ENCODE measurements around the gene SP3. TPM values are rescaled to one million over a fixed set of nuclear protein-coding genes. Genes with fewer than 3 reads are reported as not detected.

Gene SP3
- total RNA-seq, 2 experiments from 2014 or later, result 95.7 to 105 TPM

- Mint-ChIP-seq H3K4me3 (no peak overlapping the region), H3K4me1 (no peaks in the 10 kb centered on the region), H3K9me3 (ENCODE audit: low read depth) (no peaks in the 10 kb centered on the region), H3K27me3 (peaks cover 24% of the 10 kb centered on the region), H3K36me3 (no peaks in the 10 kb centered on the region), H3K27ac (no peak overlapping the region)
- DNase-seq (no peak), ATAC-seq (no peak)
- CTCF ChIA-PET, result no interaction called here
Observed at GRCh38 chr2:173874003-173874893, 90.9 kb downstream of the SP3 start.

GRCh38 chr2:173872714-173873113 lies 92.5 kb downstream of the SP3 start:
- H3K4me1 Mint-ChIP-seq, result no peaks in the 10 kb centered on the region
- ATAC-seq (no peak), DNase-seq (no peak)
- H3K4me3 Mint-ChIP-seq, result no peak overlapping the region
- no peaks in the 10 kb centered on the region for H3K9me3 Mint-ChIP-seq (ENCODE audit: low read depth)
- peaks cover 27% of the 10 kb centered on the region for H3K27me3 Mint-ChIP-seq
- CTCF ChIA-PET, result no interaction called here
- H3K36me3 Mint-ChIP-seq, result no peaks in the 10 kb centered on the region
- H3K27ac Mint-ChIP-seq, result no peak overlapping the region

DNA sequence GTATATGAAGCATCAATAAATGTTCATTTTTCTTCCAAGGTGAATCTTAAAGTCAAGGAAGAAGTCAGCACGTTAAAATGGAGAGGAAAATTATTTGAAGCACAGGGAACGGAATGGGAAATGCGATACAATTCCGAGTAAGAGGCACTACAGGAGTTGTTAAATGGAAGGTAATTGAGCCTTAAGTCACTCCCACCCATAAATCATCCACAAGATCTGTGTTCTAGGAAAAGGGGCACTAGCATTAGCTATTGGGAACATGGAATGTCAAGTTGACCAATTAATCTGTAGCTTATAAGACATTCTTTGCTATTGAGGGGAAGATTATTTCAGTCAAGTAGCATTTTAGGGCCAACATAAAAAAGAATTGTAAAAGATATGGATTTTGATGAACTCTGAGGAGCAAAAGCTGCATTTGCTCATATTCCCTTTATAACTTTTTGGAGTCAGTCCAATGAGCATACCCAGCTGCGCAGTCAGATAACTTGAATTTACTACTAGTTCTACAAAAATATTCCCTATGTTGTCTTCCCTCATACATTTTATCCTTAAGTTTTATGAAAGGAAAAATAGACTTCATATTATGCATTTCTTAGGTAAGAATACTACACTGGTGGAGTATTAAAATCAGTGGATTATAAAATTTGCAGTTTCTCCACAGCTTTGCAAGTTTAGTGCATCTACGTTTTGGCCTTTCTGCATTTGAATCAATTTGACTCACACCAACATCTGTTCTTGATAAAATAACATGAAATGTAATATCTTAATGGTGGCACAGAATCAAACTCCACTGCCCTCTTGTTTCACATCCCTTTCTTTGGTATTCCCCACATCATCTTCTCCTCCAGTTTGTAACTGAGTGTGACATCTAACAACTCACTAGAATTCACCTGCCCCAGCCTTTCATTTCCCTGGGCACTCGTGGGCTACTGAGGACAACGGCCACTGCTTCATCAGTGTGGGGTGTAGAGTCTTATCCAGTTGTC lies 95.6 kb downstream of the SP3 start:
- no peak for DNase-seq
- Mint-ChIP-seq H3K27ac (no peak overlapping the region), H3K27me3 (peaks cover 36% of the 10 kb centered on the region), H3K4me3 (no peak overlapping the region), H3K36me3 (no peaks in the 10 kb centered on the region), H3K4me1 (no peaks in the 10 kb centered on the region), H3K9me3 (ENCODE audit: low read depth) (no peaks in the 10 kb centered on the region)
- no peak for ATAC-seq
- CTCF ChIA-PET, result no interaction called here

- Mint-ChIP-seq H3K36me3 (no peaks in the 10 kb centered on the region), H3K9me3 (ENCODE audit: low read depth) (no peaks in the 10 kb centered on the region), H3K4me1 (no peaks in the 10 kb centered on the region), H3K27me3 (peaks cover 36% of the 10 kb centered on the region), H3K4me3 (no peak overlapping the region), H3K27ac (no peak overlapping the region)
- CTCF ChIA-PET, result no interaction called here
- DNase-seq (no peak), ATAC-seq (no peak)
Observed at GRCh38 chr2:173868406-173868805, 96.8 kb downstream of the SP3 start.

DNA sequence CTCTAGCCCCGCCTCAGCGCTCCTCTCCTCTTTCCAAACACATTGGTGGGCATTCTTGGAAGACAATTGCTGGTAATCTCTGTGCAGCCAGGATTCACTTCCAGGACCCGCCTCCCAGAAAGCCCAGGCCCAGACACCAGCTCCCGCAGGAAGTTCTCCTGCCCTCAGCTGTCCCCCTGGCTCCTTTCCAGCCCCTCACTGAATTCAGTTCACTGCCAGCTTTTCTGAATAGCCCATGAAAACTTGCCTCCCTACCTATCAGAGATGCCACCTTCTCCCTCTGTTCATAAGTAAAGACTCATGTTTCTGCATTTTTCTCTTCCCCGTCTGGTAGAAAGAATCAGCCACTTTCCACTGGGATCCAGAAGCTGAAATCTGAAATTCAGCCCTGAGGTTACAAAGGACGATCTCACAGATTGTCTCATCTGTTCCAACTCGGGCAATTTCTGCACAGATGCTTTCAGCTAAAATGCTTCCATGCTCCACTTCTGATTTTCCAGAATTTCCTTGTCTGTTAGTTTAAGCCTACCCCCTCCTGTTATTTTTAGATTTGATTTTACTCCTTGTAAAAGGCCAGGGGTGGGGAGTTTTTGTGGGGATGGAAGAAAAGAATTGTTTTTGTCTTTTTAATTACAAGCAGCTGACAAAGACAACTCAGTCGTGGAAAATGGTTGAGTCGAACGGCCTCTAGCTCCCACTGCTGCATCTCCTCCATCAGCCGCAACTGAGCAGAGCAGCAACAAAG lies 98.1 kb downstream of the SP3 start:
- Mint-ChIP-seq H3K4me3 (no peak overlapping the region), H3K27me3 (peaks cover 39% of the 10 kb centered on the region), H3K36me3 (no peaks in the 10 kb centered on the region), H3K9me3 (ENCODE audit: low read depth) (no peaks in the 10 kb centered on the region), H3K27ac (no peak overlapping the region), H3K4me1 (no peaks in the 10 kb centered on the region)
- CTCF ChIA-PET, result no interaction called here
- ATAC-seq (no peak), DNase-seq (no peak)

- H3K9me3 Mint-ChIP-seq (ENCODE audit: low read depth), result no peaks in the 10 kb centered on the region
Observed at GRCh38 chr2:173865971-173866873, 99.0 kb downstream of the SP3 start.

DNA sequence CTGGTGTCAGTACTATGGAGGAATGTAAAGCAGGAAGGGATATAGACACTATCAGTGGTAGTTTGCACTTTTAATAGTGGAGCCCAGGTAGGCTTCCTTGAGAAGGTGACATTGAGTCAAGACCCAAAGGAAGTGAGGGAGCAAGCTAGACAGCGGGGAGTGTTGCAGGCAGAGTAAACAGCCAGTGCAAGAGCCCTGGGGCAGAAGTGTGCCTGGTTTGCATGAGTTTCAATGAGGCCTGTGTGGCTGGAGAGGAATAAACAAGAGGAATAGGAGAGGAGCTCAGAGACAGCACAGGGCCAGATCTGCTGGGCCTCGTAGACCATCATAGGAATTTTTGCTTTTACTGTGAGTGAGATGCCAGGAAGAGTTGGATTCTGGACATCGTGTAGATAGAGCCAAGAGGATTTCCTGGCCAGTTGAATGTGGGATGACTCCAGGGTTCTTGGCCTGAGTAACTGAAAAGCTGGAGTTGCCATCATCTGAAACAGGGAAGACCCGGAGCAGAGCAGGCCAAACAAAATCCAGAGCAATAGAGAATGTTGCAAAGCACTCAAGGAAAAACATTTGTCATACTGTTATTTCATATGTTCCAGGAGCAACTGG lies 102.5 kb downstream of the SP3 start:
- no peak overlapping the region for H3K27ac Mint-ChIP-seq
- no peak for DNase-seq
- no peak for ATAC-seq
- H3K4me3 Mint-ChIP-seq, result no peak overlapping the region
- CTCF ChIA-PET, result no interaction called here
- H3K27me3 Mint-ChIP-seq, result peaks cover 18% of the 10 kb centered on the region
- H3K4me1 Mint-ChIP-seq, result peaks cover 15% of the 10 kb centered on the region
- no peaks in the 10 kb centered on the region for H3K9me3 Mint-ChIP-seq (ENCODE audit: low read depth)
- H3K36me3 Mint-ChIP-seq, result no peaks in the 10 kb centered on the region

More at GRCh38 chr2:173865971-173866873, 99.0 kb downstream of the SP3 start:
- H3K4me3 Mint-ChIP-seq, result no peak overlapping the region
- CTCF ChIA-PET, result interaction anchor here (0.5 kb wide), 1 partner anchor 229 kb away, joined by 3 read pairs; no protein-coding TSS in a partner anchor
- no peak overlapping the region for H3K27ac Mint-ChIP-seq
- DNase-seq, result no peak
- H3K4me1 Mint-ChIP-seq, result no peaks in the 10 kb centered on the region
- ATAC-seq, result no peak
- H3K36me3 Mint-ChIP-seq, result no peaks in the 10 kb centered on the region
- peaks cover 35% of the 10 kb centered on the region for H3K27me3 Mint-ChIP-seq

DNA sequence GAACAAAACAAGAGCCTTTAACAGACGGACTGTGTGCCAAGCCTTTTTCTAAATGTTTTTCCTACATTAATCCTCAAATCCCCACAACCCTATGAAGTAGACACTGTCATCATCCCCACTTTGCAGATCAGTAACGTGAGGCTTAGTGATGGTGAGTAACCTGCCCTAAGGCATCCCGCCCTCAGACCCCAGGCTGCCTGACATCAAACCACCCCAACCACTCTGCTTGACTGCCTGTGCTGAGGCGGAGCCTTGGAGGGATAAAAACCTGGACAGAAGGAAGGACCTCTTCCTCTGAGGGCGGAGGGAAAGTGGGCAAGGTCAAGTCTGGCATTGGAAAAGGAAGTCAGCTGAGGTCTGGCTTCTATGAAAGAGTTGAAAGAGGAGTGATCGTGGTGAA lies 104.6 kb downstream of the SP3 start:
- H3K4me1 Mint-ChIP-seq, result peaks cover 15% of the 10 kb centered on the region
- peaks cover 11% of the 10 kb centered on the region for H3K27me3 Mint-ChIP-seq
- no peak for ATAC-seq
- no peak overlapping the region for H3K27ac Mint-ChIP-seq
- no peak overlapping the region for H3K4me3 Mint-ChIP-seq
- no peaks in the 10 kb centered on the region for H3K36me3 Mint-ChIP-seq
- DNase-seq, result no peak
- no peaks in the 10 kb centered on the region for H3K9me3 Mint-ChIP-seq (ENCODE audit: low read depth)
- CTCF ChIA-PET, result no interaction called here

- H3K9me3 Mint-ChIP-seq (ENCODE audit: low read depth), result no peaks in the 10 kb centered on the region
- no peaks in the 10 kb centered on the region for H3K36me3 Mint-ChIP-seq
- H3K27ac Mint-ChIP-seq, result no peak overlapping the region
- DNase-seq (no peak), ATAC-seq (no peak)
- CTCF ChIA-PET, result no interaction called here
- H3K27me3 Mint-ChIP-seq, result peaks cover 11% of the 10 kb centered on the region
- no peak overlapping the region for H3K4me3 Mint-ChIP-seq
- peaks cover 15% of the 10 kb centered on the region for H3K4me1 Mint-ChIP-seq
Observed at GRCh38 chr2:173860082-173860481, 105.1 kb downstream of the SP3 start.

DNA sequence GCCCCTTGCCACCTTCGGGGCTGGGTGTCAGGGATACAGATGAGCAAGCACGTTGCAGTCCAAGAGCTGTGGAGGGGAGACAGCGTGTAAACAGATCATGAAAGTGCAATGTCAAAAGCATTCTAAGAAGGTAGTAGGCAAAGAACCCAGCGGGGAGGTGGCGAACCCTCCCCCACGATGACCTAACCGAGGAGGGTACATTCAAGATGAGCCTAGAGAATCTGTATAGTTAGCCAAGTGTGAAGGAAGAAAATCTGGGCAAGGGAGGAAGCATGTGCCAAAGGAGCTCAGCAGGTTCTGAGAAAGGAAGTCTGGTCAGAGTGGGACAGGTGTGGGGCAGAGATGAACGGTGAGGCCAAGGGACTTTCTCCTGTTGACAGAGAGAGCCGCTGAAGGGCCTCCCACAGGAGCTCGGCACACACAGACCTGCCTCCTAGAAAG lies 106.9 kb downstream of the SP3 start:
- no peak overlapping the region for H3K27ac Mint-ChIP-seq
- CTCF ChIA-PET, result no interaction called here
- no peak overlapping the region for H3K4me3 Mint-ChIP-seq
- no peaks in the 10 kb centered on the region for H3K36me3 Mint-ChIP-seq
- H3K27me3 Mint-ChIP-seq, result peaks cover 8% of the 10 kb centered on the region
- H3K9me3 Mint-ChIP-seq (ENCODE audit: low read depth), result no peaks in the 10 kb centered on the region
- ATAC-seq, result no peak
- DNase-seq, result no peak
- H3K4me1 Mint-ChIP-seq, result peaks cover 15% of the 10 kb centered on the region

Measured in activated CD8-positive, alpha-beta memory T cell treated with anti-CD3 and anti-CD28 coated beads, Interleukin-2, amount 10 ng/mL, durations not matched to agents 7 days and 5 days (primary cell).